IMR-90 (cell line): ENCODE results near the gene RAB29. TPM values are rescaled to one million over a fixed set of nuclear protein-coding genes. Genes with fewer than 3 reads are reported as not detected.

Experiments
- ATAC-seq: fragments of 200-7000 bp; cut with Tn5 transposase; 2 replicates; pipeline ENCODE4 v1.9.1; 2020; ENCODE audit warnings: low read depth, mild to moderate bottlenecking, moderate library complexity
- BruUV-seq: library from RNA; stranded (reverse); fragments of 400-500 nt; replicated peaks from 2 replicates; lab custom pipeline; 2021; lab: Mats Ljungman, UMichigan
- CTCF ChIA-PET: fragments of 300-600 bp; formaldehyde crosslinking; extraction: SDS; loops from one replicate; lab custom pipeline; 2021; ENCODE audit warnings: antibody characterized with exemption; lab: Yijun Ruan, JAX
- POLR2A ChIA-PET: fragments of 300-600 bp; sonication (Branson Sonifier 250); formaldehyde crosslinking; loops from one replicate; lab custom pipeline; 2022; ENCODE audit warnings: antibody characterized with exemption; ENCODE audit not compliant: unreplicated experiment; lab: Charles Lee
- DNase-seq: peaks from one replicate; pipeline ENCODE4 v3.0.0; 2013
- H2AFZ ChIP-seq: replicated peaks from 2 replicates; pipeline ENCODE3; 2013; ENCODE audit warnings: low read length, mild to moderate bottlenecking; ENCODE audit not compliant: poor library complexity
- H2AK5ac ChIP-seq: 2 replicates; pipeline ENCODE4 v1.6.1; 2013; ENCODE audit warnings: low read depth, low read length, inconsistent platforms
- H2AK9ac ChIP-seq: replicated peaks from 2 replicates; pipeline ENCODE3; 2013; ENCODE audit warnings: mild to moderate bottlenecking, low read depth, low read length, moderate library complexity; ENCODE audit not compliant: poor library complexity
- H2BK120ac ChIP-seq: 2 replicates; pipeline ENCODE4 v1.6.1; 2013; ENCODE audit warnings: low read depth, low read length, inconsistent platforms
- H2BK15ac ChIP-seq: 3 replicates; pipeline ENCODE4 v1.6.1; 2013; ENCODE audit warnings: low read depth, low read length, inconsistent platforms
- H2BK20ac ChIP-seq: 2 replicates; pipeline ENCODE4 v1.6.1; 2013; ENCODE audit warnings: low read depth, mild to moderate bottlenecking, inconsistent platforms, low read length, moderate library complexity
- H2BK5ac ChIP-seq: 2 replicates; pipeline ENCODE4 v1.6.1; 2013; ENCODE audit warnings: mild to moderate bottlenecking, low read depth, low read length, inconsistent platforms; ENCODE audit not compliant: poor library complexity, severe bottlenecking
- H3K14ac ChIP-seq: replicated peaks from 2 replicates; pipeline ENCODE4 v1.6.1; 2013; ENCODE audit warnings: low read depth, low read length, inconsistent platforms
- H3K18ac ChIP-seq: 2 replicates; pipeline ENCODE4 v1.6.1; 2013; ENCODE audit warnings: low read depth, low read length, control low read depth
- H3K23ac ChIP-seq: 2 replicates; pipeline ENCODE4 v1.6.1; 2013; ENCODE audit warnings: low read depth, low read length, inconsistent platforms
- H3K27ac ChIP-seq: 2 replicates; pipeline ENCODE4 v1.5.1; 2013; ENCODE audit warnings: mild to moderate bottlenecking, control low read depth, low read length; ENCODE audit not compliant: insufficient read depth
- H3K27me3 ChIP-seq: 2 replicates; pipeline ENCODE4 v1.6.1; 2013; ENCODE audit warnings: low read length; ENCODE audit not compliant: control insufficient read depth, insufficient read depth
- H3K36me3 ChIP-seq: 2 replicates; pipeline ENCODE4 v1.6.1; 2013; ENCODE audit warnings: low read length, mixed read lengths; ENCODE audit not compliant: control insufficient read depth, insufficient read depth
- H3K4ac ChIP-seq: 2 replicates; pipeline ENCODE4 v1.6.1; 2013; ENCODE audit warnings: low read depth, low read length, inconsistent platforms
- H3K4me1 ChIP-seq: 2 replicates; pipeline ENCODE4 v1.6.1; 2013; ENCODE audit warnings: low read length, mixed read lengths; ENCODE audit not compliant: control insufficient read depth, insufficient read depth
- H3K4me2 ChIP-seq: 2 replicates; pipeline ENCODE4 v1.6.1; 2013; ENCODE audit warnings: low read depth, mild to moderate bottlenecking, control low read depth, low read length, moderate library complexity
- H3K4me3 ChIP-seq: 2 replicates; pipeline ENCODE4 v1.5.1; 2013; ENCODE audit warnings: low read depth, mild to moderate bottlenecking, control low read depth, low read length, moderate library complexity; ENCODE audit not compliant: insufficient read depth
- H3K56ac ChIP-seq: 2 replicates; pipeline ENCODE4 v1.6.1; 2013; ENCODE audit warnings: low read length, inconsistent platforms; ENCODE audit not compliant: insufficient read depth; ENCODE audit errors: extremely low read depth
- H3K79me1 ChIP-seq, 2 experiments: 2 replicates each; pipeline ENCODE4 v1.6.1; 2013; ENCODE audit warnings: low read length in 2 of 2, inconsistent platforms in 1 of 2, low read depth in 1 of 2
- H3K9ac ChIP-seq: 2 replicates; pipeline ENCODE4 v1.6.1; 2013; ENCODE audit warnings: low read depth, low read length, control low read depth
- H3K9me1 ChIP-seq: 2 replicates; pipeline ENCODE4 v1.6.1; 2013; ENCODE audit warnings: low read length, inconsistent platforms; ENCODE audit not compliant: insufficient read depth
- H3K9me3 ChIP-seq: 2 replicates; pipeline ENCODE4 v1.6.1; 2013; ENCODE audit warnings: low read length; ENCODE audit not compliant: control insufficient read depth, insufficient read depth
- H4K20me1 ChIP-seq: 2 replicates; pipeline ENCODE4 v1.6.1; 2013; ENCODE audit warnings: low read length, inconsistent platforms; ENCODE audit not compliant: insufficient read depth
- H4K5ac ChIP-seq: 2 replicates; pipeline ENCODE4 v1.6.1; 2013; ENCODE audit warnings: mild to moderate bottlenecking, low read depth, low read length, control low read depth
- H4K8ac ChIP-seq, 2 experiments: 2 replicates each; pipeline ENCODE4 v1.6.1; 2013; ENCODE audit warnings: low read depth in 2 of 2, low read length in 2 of 2, control low read depth in 1 of 2, inconsistent platforms in 1 of 2
- H4K91ac ChIP-seq: 2 replicates; pipeline ENCODE4 v1.6.1; 2013; ENCODE audit warnings: low read depth, low read length, inconsistent platforms; ENCODE audit not compliant: insufficient read depth
- BHLHE40 ChIP-seq: fragments of 150-350 bp; IDR thresholded peaks from 2 replicates; pipeline ENCODE4 v1.6.1; 2016; ENCODE audit warnings: mild to moderate bottlenecking, low read depth, low read length
- MAFK ChIP-seq: IDR thresholded peaks from 2 replicates; pipeline ENCODE4 v1.6.1; 2012; ENCODE audit warnings: low read depth, low read length, improper control_type of control experiment
- MAZ ChIP-seq: IDR thresholded peaks from 2 replicates; pipeline ENCODE4 v1.6.1; 2012; ENCODE audit warnings: low read depth, mild to moderate bottlenecking, low read length, improper control_type of control experiment, moderate library complexity, borderline replicate concordance
- MXI1 ChIP-seq: IDR thresholded peaks from 2 replicates; pipeline ENCODE4 v1.6.1; 2012; ENCODE audit warnings: low read depth, mild to moderate bottlenecking, low read length, moderate library complexity, borderline replicate concordance
- NFE2L2 ChIP-seq: fragments of 150-350 bp; IDR thresholded peaks from 2 replicates; pipeline ENCODE4 v1.6.1; 2016; ENCODE audit warnings: low read depth, mild to moderate bottlenecking, low read length
- RCOR1 ChIP-seq: IDR thresholded peaks from 2 replicates; pipeline ENCODE4 v1.6.1; 2012; ENCODE audit warnings: mild to moderate bottlenecking, low read length, improper control_type of control experiment; ENCODE audit not compliant: insufficient replicate concordance
- SMC3 ChIP-seq: fragments of 150-350 bp; IDR thresholded peaks from 2 replicates; pipeline ENCODE4 v1.6.1; 2016; ENCODE audit warnings: low read depth, mild to moderate bottlenecking, antibody characterized with exemption, low read length, moderate library complexity
- USF2 ChIP-seq: fragments of 150-350 bp; IDR thresholded peaks from 2 replicates; pipeline ENCODE4 v1.6.1; 2017; ENCODE audit warnings: mild to moderate bottlenecking, antibody characterized with exemption, low read length, low read depth
- WGBS, 2 experiments: methylation state at CpG; one replicate each; pipeline versions ENCODE4 v1.1.5 to v1.1.7; 2013; ENCODE audit warnings: missing lambda C conversion rate in 2 of 2; ENCODE audit not compliant: insufficient read length in 1 of 2; ENCODE audit errors: extremely low coverage in 2 of 2; 5-methylcytosine and 5-hydroxymethylcytosine counted together
- dilution Hi-C: fragments of 300-500 bp; cut with HindIII; formaldehyde crosslinking; loops from one replicate; pipeline ENCODE4 v1.14.3; 2018; ENCODE audit warnings: low sequenced_read_pairs; ENCODE audit not compliant: unreplicated experiment
- in situ Hi-C: fragments of 300-500 bp; cut with MboI; formaldehyde crosslinking; loops from 3 replicates; pipeline ENCODE4 v1.14.3; 2019; ENCODE audit warnings: low sequenced_read_pairs, inconsistent platforms, mixed read lengths
- intact Hi-C: fragments of 100-400 bp; cut with micrococcal nuclease; formaldehyde crosslinking; loops from 2 replicates; pipeline ENCODE4 v1.10.0; 2022
- polyA plus RNA-seq, 3 experiments: library from polyadenylated mRNA; depleted of rRNA; stranded (reverse); fragments of >200 nt; gene quantifications; 2 replicates each; pipeline ENCODE4 v1.2.3, GENCODE V29; 2012; ENCODE audit warnings: low replicate concordance in 1 of 3
- total RNA-seq: library from RNA; depleted of rRNA; stranded (reverse); fragments of >200 nt; gene quantifications from 2 replicates; pipeline ENCODE4 v1.2.3, GENCODE V29; 2012

RAB29 gene
- total and polyA plus RNA-seq, 2 of the 4 experiments (the other 2 are of a cell fraction): 5.7 to 7.3 TPM

- Histone ChIP-seq H3K4ac (no peak overlapping the region), H2BK120ac (no peak overlapping the region), H2BK20ac (no peak overlapping the region), H3K9me3 (no peaks in the 10 kb centered on the region), H3K36me3 (peaks cover 8% of the 10 kb centered on the region), H3K56ac (no peak overlapping the region), H2BK15ac (no peak overlapping the region), H3K9me1 (peaks cover 3% of the 10 kb centered on the region; the same call in 1 of the 2 replicates), H3K27ac (no peak overlapping the region), H3K9ac (no peak overlapping the region), H4K20me1 (no peaks in the 10 kb centered on the region), H2AK9ac (no peak overlapping the region), H3K18ac (no peak overlapping the region), H3K14ac (no peak overlapping the region), H3K4me3 (no peak overlapping the region), H3K4me1 (no peaks in the 10 kb centered on the region), H2AK5ac (no peak overlapping the region), H4K91ac (no peak overlapping the region), H4K5ac (no peak overlapping the region), H3K23ac (no peak overlapping the region), H2AFZ (no peak overlapping the region), H2BK5ac (no peak overlapping the region), H4K8ac (no peak overlapping the region), H3K4me2 (no peak overlapping the region), H3K27me3 (no peaks in the 10 kb centered on the region), H3K79me1 (no peaks in the 10 kb centered on the region)
- BruUV-seq: no TSS peak
- no peak for TF ChIP-seq MAZ
- no peak for TF ChIP-seq SMC3
- no peak for TF ChIP-seq BHLHE40
- TF ChIP-seq USF2: no peak
- TF ChIP-seq MAFK: no peak
- no peak for TF ChIP-seq NFE2L2
- no peak for TF ChIP-seq MXI1
- TF ChIP-seq RCOR1: no peak
- in situ Hi-C loops (no loop called here), intact Hi-C loops (no loop called here), dilution Hi-C loops (no loop called here)
- WGBS, 2 experiments: no CpG with 5 or more reads among the region's 4 CpGs
- ChIA-PET CTCF (interaction anchor here (0.6 kb wide), 1 partner anchor 40 kb away, joined by 3 read pairs; no protein-coding TSS in a partner anchor), POLR2A (no interaction called here)
- ATAC-seq (no peak), DNase-seq (no peak)
Measured at GRCh38 chr1:205786601-205787000, 11.3 kb upstream of the RAB29 start.
